Body of pancreas (tissue), 4 donors: ENCODE data around the gene SLC9A8.

ENCODE experiments used
- POLR2A ChIP-seq, 3 donors: fragments of 450-650 bp; IDR thresholded peaks; one replicate each; pipeline ENCODE4 v1.6.1; 2016; ENCODE audit warnings: antibody characterized with exemption in 3 of 3, mild to moderate bottlenecking in 2 of 3
- TF ChIP-seq, protein P1 (sequence below), 7 experiments: fragments of 450-650 bp in 4 of 7; fragments of 200-600 bp in 3 of 7; sonication (generic) in 3 of 7; IDR thresholded peaks; one replicate each; pipeline ENCODE4 v1.5.1; 2016 to 2019; ENCODE audit warnings: antibody characterized with exemption in 7 of 7

DNA sequence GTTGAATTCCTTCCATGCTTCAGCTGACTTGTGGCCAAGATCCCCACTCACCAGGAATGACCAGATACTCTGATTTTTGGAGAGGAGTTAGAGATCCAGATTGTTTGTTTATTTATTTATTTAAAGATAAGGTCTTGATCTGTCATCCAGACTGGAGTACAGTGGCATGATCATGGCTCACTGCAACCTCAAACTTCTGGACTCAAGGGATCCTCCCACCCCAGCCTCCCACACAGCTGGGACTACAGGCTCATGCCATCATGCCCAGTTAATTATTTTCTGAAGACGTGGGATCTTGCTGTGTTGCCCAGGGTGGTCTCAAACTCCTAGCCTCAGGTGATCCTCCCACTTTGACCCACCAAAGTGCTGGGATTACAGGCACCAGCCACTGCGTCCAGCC, 106.8 kb downstream of the SLC9A8 start:
- TF ChIP-seq, protein P1, sequence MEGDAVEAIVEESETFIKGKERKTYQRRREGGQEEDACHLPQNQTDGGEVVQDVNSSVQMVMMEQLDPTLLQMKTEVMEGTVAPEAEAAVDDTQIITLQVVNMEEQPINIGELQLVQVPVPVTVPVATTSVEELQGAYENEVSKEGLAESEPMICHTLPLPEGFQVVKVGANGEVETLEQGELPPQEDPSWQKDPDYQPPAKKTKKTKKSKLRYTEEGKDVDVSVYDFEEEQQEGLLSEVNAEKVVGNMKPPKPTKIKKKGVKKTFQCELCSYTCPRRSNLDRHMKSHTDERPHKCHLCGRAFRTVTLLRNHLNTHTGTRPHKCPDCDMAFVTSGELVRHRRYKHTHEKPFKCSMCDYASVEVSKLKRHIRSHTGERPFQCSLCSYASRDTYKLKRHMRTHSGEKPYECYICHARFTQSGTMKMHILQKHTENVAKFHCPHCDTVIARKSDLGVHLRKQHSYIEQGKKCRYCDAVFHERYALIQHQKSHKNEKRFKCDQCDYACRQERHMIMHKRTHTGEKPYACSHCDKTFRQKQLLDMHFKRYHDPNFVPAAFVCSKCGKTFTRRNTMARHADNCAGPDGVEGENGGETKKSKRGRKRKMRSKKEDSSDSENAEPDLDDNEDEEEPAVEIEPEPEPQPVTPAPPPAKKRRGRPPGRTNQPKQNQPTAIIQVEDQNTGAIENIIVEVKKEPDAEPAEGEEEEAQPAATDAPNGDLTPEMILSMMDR (IDR thresholded peaks at IDR 0.05), result no peak
- TF ChIP-seq POLR2A (IDR thresholded peaks at IDR 0.05), result no peak
